A549 treated with Mapracorat at 1 μM for 4 hours (cell line): ENCODE data around the gene DTNBP1. TPM values are rescaled to one million over a fixed set of nuclear protein-coding genes. Genes with fewer than 3 reads are reported as not detected.

Source experiments
- total RNA-seq: library from RNA; stranded (reverse); fragments of 200-300 nt; extraction: Qiagen RNA extraction; gene quantifications from 5 replicates; pipeline ENCODE4 v1.2.3, GENCODE V29; 2022

The DTNBP1 gene, protein sequence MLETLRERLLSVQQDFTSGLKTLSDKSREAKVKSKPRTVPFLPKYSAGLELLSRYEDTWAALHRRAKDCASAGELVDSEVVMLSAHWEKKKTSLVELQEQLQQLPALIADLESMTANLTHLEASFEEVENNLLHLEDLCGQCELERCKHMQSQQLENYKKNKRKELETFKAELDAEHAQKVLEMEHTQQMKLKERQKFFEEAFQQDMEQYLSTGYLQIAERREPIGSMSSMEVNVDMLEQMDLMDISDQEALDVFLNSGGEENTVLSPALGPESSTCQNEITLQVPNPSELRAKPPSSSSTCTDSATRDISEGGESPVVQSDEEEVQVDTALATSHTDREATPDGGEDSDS
- total RNA-seq = 11.3 to 14.9 TPM (median 13.9 TPM) in 5 replicates

DNA sequence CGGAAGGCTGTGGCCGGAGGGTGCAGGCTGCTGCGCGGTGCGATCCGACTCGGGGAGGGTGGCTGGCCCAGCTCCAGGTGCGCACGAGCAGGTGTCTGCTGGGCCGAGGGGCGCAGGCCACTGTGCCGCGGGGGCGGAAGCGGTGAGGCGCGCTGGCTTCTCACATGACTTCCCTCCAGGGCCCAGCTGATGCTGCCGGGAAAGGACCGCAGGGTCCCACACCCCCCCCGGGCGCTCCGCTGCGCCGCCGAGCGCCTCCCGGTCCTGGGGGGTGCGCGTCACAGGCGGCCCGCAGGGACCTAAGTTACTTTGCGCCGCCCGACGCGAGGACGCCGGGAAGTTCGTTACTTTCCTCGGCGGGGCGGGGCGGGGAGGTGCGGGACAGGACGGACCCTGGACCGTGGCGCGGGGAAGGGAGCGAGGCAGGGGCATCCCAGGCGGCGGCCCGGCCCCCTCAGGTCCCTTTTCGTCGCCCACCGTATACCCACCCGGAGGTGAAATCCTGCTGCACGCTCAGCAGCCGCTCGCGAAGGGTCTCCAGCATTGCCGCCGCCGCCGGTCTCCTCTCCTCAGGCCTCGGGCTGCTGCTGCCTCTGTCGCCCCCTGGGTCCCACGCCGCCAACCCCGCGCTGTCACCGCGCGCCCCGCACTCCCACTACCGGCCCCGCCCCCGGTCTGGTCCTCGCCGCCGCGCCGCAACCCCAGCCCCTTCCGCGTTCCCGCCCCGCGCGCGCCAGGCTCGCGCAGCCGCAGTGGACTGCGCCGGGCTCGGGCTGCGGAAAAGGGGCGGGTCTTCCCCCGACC lies at the start of gene DTNBP1:
DTNBP1 (minus strand) TSS at position 703 of the 804 bp plus-strand sequence; CDS start at position 544, 159 bp downstream.

